ELF-1 (cell line): ENCODE measurements around the gene PALD1.
"Not testable (repeated sequence)": the region's sequence is repeated elsewhere in the genome, so short reads cannot be mapped to it uniquely, and the experiment has no call there.

ENCODE experiments used
- DNase-seq: peaks from one replicate; pipeline ENCODE4 v3.0.0-alpha.2; 2016; ENCODE audit warnings: low read depth, low spot score

PALD1 gene

DNA sequence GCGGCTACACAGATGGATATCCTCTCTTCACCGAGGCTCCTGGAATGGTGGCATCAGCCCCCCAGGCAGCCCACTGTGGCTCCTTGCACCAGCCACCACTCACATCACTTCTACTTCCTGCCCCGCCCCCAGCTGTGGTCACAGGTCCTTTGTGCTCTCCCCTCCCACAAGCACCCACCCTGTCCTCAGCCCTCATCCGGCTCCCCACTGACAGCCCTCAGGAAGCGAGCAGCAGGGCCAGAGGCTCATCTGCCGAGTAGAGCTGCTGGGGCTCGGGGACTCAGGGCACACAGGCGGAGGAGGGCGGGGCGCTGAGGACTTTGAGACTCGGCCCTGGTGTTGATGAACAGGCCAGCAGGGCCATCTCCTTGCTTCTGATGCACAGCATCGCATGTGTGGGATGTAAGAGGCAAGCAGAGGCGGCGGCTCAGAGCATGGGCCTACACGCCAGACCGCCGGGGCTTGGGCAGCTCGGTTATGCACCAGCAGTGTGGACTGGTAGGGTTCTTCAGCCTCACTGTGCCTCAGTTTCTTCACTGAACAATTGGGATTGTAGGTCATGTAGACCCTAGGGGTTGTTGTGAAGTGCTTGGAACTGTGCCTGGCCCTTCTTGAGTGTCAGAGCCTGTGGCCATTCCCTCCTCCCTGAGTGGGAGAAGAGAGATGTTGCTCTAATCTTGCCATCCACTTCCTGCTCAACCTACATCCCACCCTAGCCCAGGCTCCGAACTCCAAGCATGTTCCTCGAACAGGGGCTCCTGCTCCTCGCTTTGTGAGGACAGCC is 124.3 kb downstream of the PALD1 start, which contains the start of gene PRF1:
Gene PRF1 (minus strand): TSS at position 77 of the 784 bp plus-strand sequence. CDS start 1,839 bp downstream, outside the sequence.
- no peak for DNase-seq

DNA sequence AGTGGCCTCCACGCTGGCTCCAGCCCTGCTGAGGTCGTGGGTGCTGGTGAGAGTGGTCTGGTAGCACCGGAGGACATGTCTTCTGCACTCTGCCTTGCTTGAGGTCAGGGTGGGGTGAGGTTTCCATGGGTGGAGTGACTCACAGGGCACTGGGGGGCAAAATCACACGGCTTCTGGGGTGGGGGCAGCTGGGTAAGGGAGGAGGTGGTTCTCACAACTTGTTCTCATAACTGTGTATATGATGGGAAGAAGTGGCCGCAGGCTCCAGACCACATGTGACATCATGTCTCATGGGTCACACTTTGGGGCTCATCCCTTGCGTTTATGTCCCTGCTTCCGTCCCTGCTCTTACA is 124.9 kb downstream of the PALD1 start:
- no peak for DNase-seq

DNA sequence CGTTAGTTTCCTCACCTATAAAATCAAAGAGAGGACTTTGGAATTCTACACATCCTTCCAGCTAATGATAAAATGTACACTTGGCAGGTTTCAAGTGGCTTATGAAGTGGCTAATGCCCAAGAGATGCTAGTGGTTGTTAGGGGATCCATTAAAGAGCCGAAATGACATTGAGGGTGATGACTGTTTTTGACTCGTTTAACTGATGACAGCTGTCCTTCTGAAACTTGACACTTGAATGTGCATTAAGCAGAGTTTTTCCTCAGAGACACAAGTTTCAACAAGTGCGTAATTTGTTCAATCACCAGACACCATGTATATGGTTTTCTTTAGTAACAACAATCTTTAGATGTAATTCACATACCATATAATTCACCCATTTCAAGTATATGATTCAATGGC is 125.5 kb downstream of the PALD1 start:
- DNase-seq = no peak

- no peak for DNase-seq
Measured at GRCh38 chr10:70605161-70605560, 126.6 kb downstream of the PALD1 start.

DNA sequence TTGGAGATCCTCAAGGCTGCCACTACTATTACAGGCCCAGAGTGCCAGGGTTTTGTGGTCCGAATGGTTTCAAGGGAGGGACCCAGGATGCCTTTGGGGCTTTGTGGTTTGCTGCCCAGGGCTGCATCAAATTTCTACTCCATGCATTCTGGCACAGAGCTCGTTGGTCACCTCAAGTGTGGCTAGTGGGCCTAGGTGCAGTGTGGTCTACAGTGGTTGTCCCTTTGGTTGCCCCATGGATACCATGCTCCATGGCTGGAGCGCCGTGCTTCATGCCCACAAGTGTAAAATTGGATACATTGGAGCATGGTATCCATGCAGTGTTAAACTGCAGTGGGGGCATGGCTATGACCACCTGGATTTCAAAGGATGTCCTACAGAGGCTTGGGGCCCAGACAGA is 129.4 kb downstream of the PALD1 start:
- no peak for DNase-seq

DNA sequence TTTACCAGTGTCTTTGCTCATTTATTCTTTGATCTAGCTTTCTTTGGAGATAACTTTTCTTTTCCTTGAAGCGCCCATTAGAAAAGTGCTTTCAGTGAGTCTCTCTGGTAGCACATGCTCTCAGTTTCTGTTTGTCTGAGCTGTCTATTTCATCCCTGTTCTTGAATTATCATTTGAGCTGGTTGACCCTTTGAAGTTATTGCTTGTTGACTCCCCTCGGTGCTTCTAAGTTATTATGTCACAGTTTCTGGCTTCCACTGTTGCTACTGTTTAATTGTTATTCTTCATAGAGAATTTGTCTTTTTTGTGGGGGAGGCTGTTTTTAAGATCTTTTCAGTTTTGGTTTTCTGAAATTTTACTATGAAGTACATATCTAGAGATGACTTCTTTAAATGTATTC is 135.4 kb downstream of the PALD1 start:
- DNase-seq = no peak

GRCh38 chr10:70614364-70614763 is 135.8 kb downstream of the PALD1 start:
- DNase-seq = not testable (repeated sequence)

DNA sequence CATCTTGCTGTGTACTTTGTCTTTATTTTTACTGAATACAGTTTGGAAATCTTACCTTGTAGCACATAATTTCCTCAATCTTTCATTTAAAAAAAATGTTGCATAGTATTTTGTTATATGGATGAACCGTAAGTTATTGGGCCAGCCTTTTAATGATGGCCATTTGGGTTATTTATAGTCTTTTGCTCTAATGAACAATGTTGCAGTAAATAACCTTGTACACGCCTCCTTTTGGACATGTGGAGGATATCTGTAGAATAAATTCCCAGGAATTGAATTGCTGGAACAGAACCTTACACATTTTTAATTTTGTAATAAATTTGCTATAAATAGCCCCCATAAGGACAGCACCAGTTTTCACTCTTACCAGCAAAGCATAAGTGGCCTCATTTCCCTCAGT is 136.6 kb downstream of the PALD1 start:
- no peak for DNase-seq

GRCh38 chr10:70615784-70616522 is 137.4 kb downstream of the PALD1 start:
- no peak for DNase-seq

DNA sequence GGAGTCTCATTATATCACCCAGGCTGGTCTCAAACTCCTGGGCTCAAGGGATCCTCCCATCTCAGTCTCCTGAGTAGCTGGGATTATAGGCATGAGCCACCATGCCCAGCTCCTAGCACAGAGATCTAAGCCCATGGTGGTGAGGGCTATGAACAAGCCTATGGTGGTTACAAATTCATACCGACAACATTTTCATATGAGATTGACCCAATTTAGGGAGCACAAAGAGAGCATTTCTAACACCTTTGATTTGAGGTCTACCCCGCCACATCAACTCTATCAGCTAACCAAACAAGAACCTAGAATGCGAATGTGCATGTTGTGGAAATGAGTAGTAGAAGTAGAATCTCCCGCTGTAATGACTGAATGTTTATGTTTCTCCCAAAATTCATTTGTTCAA is 138.2 kb downstream of the PALD1 start:
- no peak for DNase-seq
